Measurements from ENCODE around the gene CFAP20.

The CFAP20 gene

GRCh38 chr16:58128711-58129096, 477 bp downstream of the CFAP20 start:
- TF ChIP-seq EZH2phosphoT487 (conservative IDR thresholded peaks at IDR 0.05; ENCODE audit: low read length): no peak
- TF ChIP-seq, protein P1, sequence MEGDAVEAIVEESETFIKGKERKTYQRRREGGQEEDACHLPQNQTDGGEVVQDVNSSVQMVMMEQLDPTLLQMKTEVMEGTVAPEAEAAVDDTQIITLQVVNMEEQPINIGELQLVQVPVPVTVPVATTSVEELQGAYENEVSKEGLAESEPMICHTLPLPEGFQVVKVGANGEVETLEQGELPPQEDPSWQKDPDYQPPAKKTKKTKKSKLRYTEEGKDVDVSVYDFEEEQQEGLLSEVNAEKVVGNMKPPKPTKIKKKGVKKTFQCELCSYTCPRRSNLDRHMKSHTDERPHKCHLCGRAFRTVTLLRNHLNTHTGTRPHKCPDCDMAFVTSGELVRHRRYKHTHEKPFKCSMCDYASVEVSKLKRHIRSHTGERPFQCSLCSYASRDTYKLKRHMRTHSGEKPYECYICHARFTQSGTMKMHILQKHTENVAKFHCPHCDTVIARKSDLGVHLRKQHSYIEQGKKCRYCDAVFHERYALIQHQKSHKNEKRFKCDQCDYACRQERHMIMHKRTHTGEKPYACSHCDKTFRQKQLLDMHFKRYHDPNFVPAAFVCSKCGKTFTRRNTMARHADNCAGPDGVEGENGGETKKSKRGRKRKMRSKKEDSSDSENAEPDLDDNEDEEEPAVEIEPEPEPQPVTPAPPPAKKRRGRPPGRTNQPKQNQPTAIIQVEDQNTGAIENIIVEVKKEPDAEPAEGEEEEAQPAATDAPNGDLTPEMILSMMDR (IDR thresholded peaks at IDR 0.05; ENCODE audit: insufficient read depth, low read length, poor library complexity, severe bottlenecking): no peak
- no peaks in the 10 kb centered on the region for H3K9me3 ChIP-seq (ENCODE audit: insufficient read depth, low read length)
- H2AFZ ChIP-seq (ENCODE audit: low read depth, low read length, severe bottlenecking): peak overlapping the region; percentile 44

GRCh38 chr16:58128181-58128631, 975 bp downstream of the CFAP20 start:
- 0 out of 2 replicates have a peak overlapping the region, but pooled peaks have one; percentile 4 for H3K27ac ChIP-seq (ENCODE audit: low read depth, low read length)
- H3K4me3 ChIP-seq (ENCODE audit: insufficient read depth, low read length, poor library complexity, severe bottlenecking): peak overlapping the region; percentile 87
- no peaks in the 10 kb centered on the region for H3K27me3 ChIP-seq (ENCODE audit: low read length)
- H2AFZ ChIP-seq (ENCODE audit: low read depth, low read length, severe bottlenecking): no peak overlapping the region
- no peaks in the 10 kb centered on the region for H3K36me3 ChIP-seq (ENCODE audit: low read length)
- peaks cover 20% of the 10 kb centered on the region; the same call in 1 of the 2 replicates for H4K20me1 ChIP-seq (ENCODE audit: low read depth, low read length)
- H3K9ac ChIP-seq (ENCODE audit: low read length): peak overlapping the region; percentile 94
- TF ChIP-seq, protein P1 (IDR thresholded peaks at IDR 0.05; ENCODE audit: insufficient read depth, low read length, poor library complexity, severe bottlenecking): no peak
- TF ChIP-seq EZH2phosphoT487 (conservative IDR thresholded peaks at IDR 0.05; ENCODE audit: low read length): no peak
- peaks cover 18% of the 10 kb centered on the region for H3F3A ChIP-seq (ENCODE audit: insufficient read depth)
- H3K4me2 ChIP-seq (ENCODE audit: low read depth, low read length, poor library complexity, severe bottlenecking): peak overlapping the region; percentile 89
- H3K9me3 ChIP-seq (ENCODE audit: insufficient read depth, low read length): no peaks in the 10 kb centered on the region
- no peaks in the 10 kb centered on the region for H3K9me2 ChIP-seq (replicated peaks; ENCODE audit: insufficient read depth, low read length)
- peaks cover 55% of the 10 kb centered on the region for H3K79me2 ChIP-seq (ENCODE audit: insufficient read depth, low read length)

More at GRCh38 chr16:58128711-58129096, 477 bp downstream of the CFAP20 start:
- Histone ChIP-seq H3K9ac (ENCODE audit: low read length) (peak overlapping the region; percentile 94), H3K27me3 (ENCODE audit: low read length) (no peaks in the 10 kb centered on the region), H4K20me1 (ENCODE audit: low read depth, low read length) (peaks cover 18% of the 10 kb centered on the region; the same call in 1 of the 2 replicates), H3K4me2 (ENCODE audit: low read depth, low read length, poor library complexity, severe bottlenecking) (peak overlapping the region; percentile 89), H3K27ac (ENCODE audit: low read depth, low read length) (peak overlapping the region; percentile 80), H3K36me3 (ENCODE audit: low read length) (no peaks in the 10 kb centered on the region), H3K4me3 (ENCODE audit: insufficient read depth, low read length, poor library complexity, severe bottlenecking) (peak overlapping the region; percentile 87), H3F3A (ENCODE audit: insufficient read depth) (peaks cover 18% of the 10 kb centered on the region), H3K9me2 (replicated peaks; ENCODE audit: insufficient read depth, low read length) (no peaks in the 10 kb centered on the region), H3K79me2 (ENCODE audit: insufficient read depth, low read length) (peaks cover 52% of the 10 kb centered on the region)

DNA sequence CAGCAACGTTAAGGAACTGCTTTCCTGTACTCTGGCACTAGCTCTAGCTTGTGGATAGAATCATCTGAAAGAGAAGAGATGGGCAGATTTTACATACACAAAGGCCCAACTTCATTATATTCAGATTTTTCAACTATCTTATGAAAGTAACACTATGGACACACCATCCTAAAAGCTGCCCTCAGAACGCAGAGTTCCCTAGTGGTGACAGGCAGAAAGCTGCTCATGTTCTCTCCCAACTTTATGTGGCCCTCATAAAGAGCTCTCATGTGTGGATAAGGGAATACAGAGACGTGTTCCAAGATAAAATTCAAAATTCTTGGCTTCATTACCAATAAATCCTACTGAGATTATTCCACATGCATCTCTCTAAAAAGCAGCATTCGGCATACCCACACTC, 1.5 kb downstream of the CFAP20 start:
- H3K4me2 ChIP-seq (ENCODE audit: low read depth, low read length, poor library complexity, severe bottlenecking): peak overlapping the region; percentile 89
- H3K79me2 ChIP-seq (ENCODE audit: insufficient read depth, low read length): peaks cover 58% of the 10 kb centered on the region
- H3K9ac ChIP-seq (ENCODE audit: low read length): peak overlapping the region; percentile 94
- no peak overlapping the region for H2AFZ ChIP-seq (ENCODE audit: low read depth, low read length, severe bottlenecking)
- peaks cover 20% of the 10 kb centered on the region; the same call in 1 of the 2 replicates for H4K20me1 ChIP-seq (ENCODE audit: low read depth, low read length)
- H3K9me2 ChIP-seq (replicated peaks; ENCODE audit: insufficient read depth, low read length): no peaks in the 10 kb centered on the region
- H3K27ac ChIP-seq (ENCODE audit: low read depth, low read length): peak overlapping the region; percentile 11; the same call in 1 of the 2 replicates
- H3K27me3 ChIP-seq (ENCODE audit: low read length): no peaks in the 10 kb centered on the region
- peak overlapping the region; percentile 87 for H3K4me3 ChIP-seq (ENCODE audit: insufficient read depth, low read length, poor library complexity, severe bottlenecking)
- TF ChIP-seq EZH2phosphoT487 (conservative IDR thresholded peaks at IDR 0.05; ENCODE audit: low read length): no peak
- TF ChIP-seq, protein P1 (IDR thresholded peaks at IDR 0.05; ENCODE audit: insufficient read depth, low read length, poor library complexity, severe bottlenecking): peak; percentile 20
- H3K9me3 ChIP-seq (ENCODE audit: insufficient read depth, low read length): no peaks in the 10 kb centered on the region
- peaks cover 18% of the 10 kb centered on the region for H3F3A ChIP-seq (ENCODE audit: insufficient read depth)
- H3K36me3 ChIP-seq (ENCODE audit: low read length): no peaks in the 10 kb centered on the region

All from SU-DHL-6 (cell line).